ENCODE data around the gene ATG16L2.

DNA sequence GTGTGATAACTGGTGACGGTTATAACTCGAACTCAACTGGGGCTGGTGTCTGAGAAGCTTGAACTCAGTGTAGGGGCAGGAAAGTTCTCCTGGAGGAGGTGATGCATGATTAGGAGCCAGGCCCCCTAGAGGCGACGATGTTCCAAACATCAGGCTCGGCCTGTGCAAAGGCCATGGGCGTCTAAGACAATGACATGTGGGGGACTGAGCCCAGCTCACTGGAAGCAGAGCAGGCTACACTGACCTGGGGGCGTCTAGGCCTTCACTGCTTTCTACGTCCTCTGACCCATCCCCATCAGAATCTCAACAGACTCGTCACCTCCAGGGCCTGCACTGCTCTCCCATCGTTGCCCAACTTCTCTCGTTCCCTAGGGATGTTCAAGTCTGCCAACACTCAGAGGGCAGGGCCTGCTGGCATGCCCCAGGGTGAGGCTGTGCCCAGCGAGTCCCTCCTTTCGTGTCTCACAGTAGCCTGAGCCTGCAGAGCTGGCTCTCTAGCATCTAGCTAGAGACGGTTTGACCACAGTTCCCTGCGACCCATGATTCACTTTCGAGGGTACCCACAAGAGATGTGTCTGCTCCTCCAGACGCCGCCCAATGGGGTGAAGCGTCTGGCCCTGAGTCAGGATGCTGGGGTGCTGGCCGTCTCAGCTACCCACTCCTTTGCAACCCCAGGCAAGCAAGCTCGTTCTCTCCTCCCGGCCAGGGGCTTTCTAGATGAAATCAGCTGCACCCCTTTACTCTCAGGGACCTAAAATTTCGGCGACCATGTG lies 1.1 kb upstream of the ATG16L2 start:
- TF ChIP-seq, protein P1, sequence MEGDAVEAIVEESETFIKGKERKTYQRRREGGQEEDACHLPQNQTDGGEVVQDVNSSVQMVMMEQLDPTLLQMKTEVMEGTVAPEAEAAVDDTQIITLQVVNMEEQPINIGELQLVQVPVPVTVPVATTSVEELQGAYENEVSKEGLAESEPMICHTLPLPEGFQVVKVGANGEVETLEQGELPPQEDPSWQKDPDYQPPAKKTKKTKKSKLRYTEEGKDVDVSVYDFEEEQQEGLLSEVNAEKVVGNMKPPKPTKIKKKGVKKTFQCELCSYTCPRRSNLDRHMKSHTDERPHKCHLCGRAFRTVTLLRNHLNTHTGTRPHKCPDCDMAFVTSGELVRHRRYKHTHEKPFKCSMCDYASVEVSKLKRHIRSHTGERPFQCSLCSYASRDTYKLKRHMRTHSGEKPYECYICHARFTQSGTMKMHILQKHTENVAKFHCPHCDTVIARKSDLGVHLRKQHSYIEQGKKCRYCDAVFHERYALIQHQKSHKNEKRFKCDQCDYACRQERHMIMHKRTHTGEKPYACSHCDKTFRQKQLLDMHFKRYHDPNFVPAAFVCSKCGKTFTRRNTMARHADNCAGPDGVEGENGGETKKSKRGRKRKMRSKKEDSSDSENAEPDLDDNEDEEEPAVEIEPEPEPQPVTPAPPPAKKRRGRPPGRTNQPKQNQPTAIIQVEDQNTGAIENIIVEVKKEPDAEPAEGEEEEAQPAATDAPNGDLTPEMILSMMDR (tag by site-specific recombination; IDR thresholded peaks at IDR 0.05), result peak; percentile 75
- no peak for TF ChIP-seq YY2 (tag by site-specific recombination; IDR thresholded peaks at IDR 0.05)
- no peak for TF ChIP-seq ZNF23 (tag by site-specific recombination; IDR thresholded peaks at IDR 0.05; ENCODE audit: borderline replicate concordance)

Measured in HEK293 (cell line).